Naive thymus-derived CD8-positive, alpha-beta T cell (primary cell): ENCODE measurements around the gene GDPD3. TPM values are rescaled to one million over a fixed set of nuclear protein-coding genes. Genes with fewer than 3 reads are reported as not detected.
A peak's percentile ranks its signal among the peaks of the same experiment; 100 is the strongest.
"Not testable (repeated sequence)": the region's sequence is repeated elsewhere in the genome, so short reads cannot be mapped to it uniquely, and the experiment has no call there.

ENCODE experiments used
- ATAC-seq, 2 donors: fragments of 150-1000 bp; cut with Tn5 transposase in 1 of 2; sonication (Bioruptor Pico), chemical (Tn5 transposase) in 1 of 2; 1 replicate in 1 of 2; 2 replicates in 1 of 2; pipeline ENCODE4 v1.10.0; 2021; ENCODE audit warnings: mild to moderate bottlenecking in 2 of 2, moderate library complexity in 2 of 2
- POLR2A ChIA-PET: fragments of 350-600 bp; sonication (Branson Sonifier 250); formaldehyde crosslinking; loops from one replicate; lab custom pipeline; 2021; ENCODE audit warnings: antibody characterized with exemption; lab: Charles Lee
- DNase-seq, 10 donors: peaks; one replicate each; pipeline versions ENCODE4 v3.0.0 to v3.0.0-alpha.2; 2020 to 2022
- H3K27ac Mint-ChIP-seq, 10 donors: one replicate each; pipeline ENCODE4 v1.8.0; 2020 to 2022; ENCODE audit warnings: mild to moderate bottlenecking in 10 of 10, mixed read lengths in 10 of 10, moderate library complexity in 4 of 10, inconsistent platforms in 1 of 10
- H3K27me3 Mint-ChIP-seq, 5 donors: one replicate each; pipeline ENCODE4 v1.8.0; 2021 to 2022; ENCODE audit warnings: mixed read lengths in 5 of 5
- H3K36me3 Mint-ChIP-seq, 3 donors: one replicate each; pipeline ENCODE4 v1.8.0; 2020 to 2022; ENCODE audit warnings: mixed read lengths in 3 of 3, mild to moderate bottlenecking in 2 of 3, inconsistent platforms in 1 of 3
- H3K4me1 Mint-ChIP-seq, 4 donors: one replicate each; pipeline ENCODE4 v1.8.0; 2021 to 2022; ENCODE audit warnings: mixed read lengths in 4 of 4
- H3K4me3 Mint-ChIP-seq, 10 donors: one replicate each; pipeline ENCODE4 v1.8.0; 2020 to 2022; ENCODE audit warnings: mild to moderate bottlenecking in 10 of 10, mixed read lengths in 10 of 10, moderate library complexity in 6 of 10, inconsistent platforms in 1 of 10
- H3K9me3 Mint-ChIP-seq, 9 donors: one replicate each; pipeline ENCODE4 v1.8.0; 2020 to 2022; ENCODE audit warnings: mixed read lengths in 9 of 9, mild to moderate bottlenecking in 3 of 9, inconsistent platforms in 1 of 9, moderate library complexity in 1 of 9
- polyA plus RNA-seq, 3 donors: library from polyadenylated mRNA; unstranded; fragments of 300-500 nt; fragmentation: Illumina TruSeq; gene quantifications; one replicate each; pipeline ENCODE4 v1.2.3, GENCODE V29; 2021
- total RNA-seq, 8 experiments: library from RNA in 2 of 8; stranded (reverse) in 2 of 8; gene quantifications; one replicate each; pipeline ENCODE4 v1.2.3 and lab custom pipeline; 2021 to 2026

GDPD3 gene
- total and polyA plus RNA-seq, 5 experiments from 2014 or later, result 0.18 to 25.0 (median 19.8) TPM; not detected in 2

GRCh38 chr16:30142672-30143346, 29.5 kb upstream of the GDPD3 start:
- ATAC-seq, result peak; percentile 68 to 75
- Mint-ChIP-seq H3K27me3 (no peaks in the 10 kb centered on the region), H3K4me1 (peaks cover 13 to 33% (median 21%) of the 10 kb centered on the region in 4 donors), H3K36me3 (no peaks in the 10 kb centered on the region), H3K9me3 (no peaks in the 10 kb centered on the region), H3K27ac (peak overlapping the region in 9 of 10 donors; percentile 19 to 82 (median 60)), H3K4me3 (peak overlapping the region in 4 of 10 donors; percentile 2 to 72 (median 28))
- DNase-seq, result peak in 5 of 10 donors; percentile 4 to 52 (median 40)
- POLR2A ChIA-PET, result interaction anchor here (0.6 to 2.1 kb wide), 9 partner anchors 8 to 265 kb away, joined by 3 to 50 read pairs (median 5); partner anchors contain the start of genes ALDOA, CORO1A, TBX6 and ZNF771

- DNase-seq (no peak), ATAC-seq (no peak)
- POLR2A ChIA-PET, result interaction anchor here (0.6 to 2.1 kb wide), 4 partner anchors 12 to 734 kb away, joined by 3 to 50 read pairs (median 6); partner anchors contain the start of gene CORO1A
- no peaks in the 10 kb centered on the region for H3K27me3 Mint-ChIP-seq
- no peak overlapping the region for H3K4me3 Mint-ChIP-seq
- no peaks in the 10 kb centered on the region for H3K9me3 Mint-ChIP-seq
- no peaks in the 10 kb centered on the region for H3K36me3 Mint-ChIP-seq
- H3K27ac Mint-ChIP-seq, result peak overlapping the region in 5 of 10 donors; percentile 43 to 81 (median 57)
- peaks cover 13 to 33% (median 24%) of the 10 kb centered on the region in 4 donors for H3K4me1 Mint-ChIP-seq
Observed at GRCh38 chr16:30141750-30142149, 28.4 kb upstream of the GDPD3 start.

GRCh38 chr16:30139583-30140481, 26.5 kb upstream of the GDPD3 start:
- POLR2A ChIA-PET, result interaction anchor here (0.6 to 4.5 kb wide), 12 partner anchors 16 to 274 kb away, joined by 3 to 26 read pairs (median 5); partner anchors contain the start of genes ALDOA, CD2BP2, CORO1A and MAPK3
- Mint-ChIP-seq H3K27me3 (no peaks in the 10 kb centered on the region), H3K36me3 (no peaks in the 10 kb centered on the region), H3K4me3 (peak overlapping the region in 9 of 10 donors; percentile 8 to 69 (median 45)), H3K27ac (peak overlapping the region; percentile 7 to 93 (median 74)), H3K9me3 (no peaks in the 10 kb centered on the region), H3K4me1 (peaks cover 10 to 29% (median 24%) of the 10 kb centered on the region in 4 donors)
- DNase-seq, result no peak
- ATAC-seq, result peak; percentile 42 to 67

- Mint-ChIP-seq H3K27ac (no peak overlapping the region), H3K36me3 (no peaks in the 10 kb centered on the region), H3K4me1 (peaks cover 6 to 23% (median 17%) of the 10 kb centered on the region in 4 donors), H3K27me3 (no peaks in the 10 kb centered on the region), H3K4me3 (no peak overlapping the region), H3K9me3 (peaks cover 0 to under 1% (median 0%) of the 10 kb centered on the region in 9 donors)
- DNase-seq, result no peak
- no peak for ATAC-seq
- POLR2A ChIA-PET, result interaction anchor here (0.6 to 4.5 kb wide), 5 partner anchors 14 to 271 kb away, joined by 3 to 26 read pairs (median 5); partner anchors contain the start of genes CORO1A and MAPK3
Observed at GRCh38 chr16:30137897-30138296, 24.6 kb upstream of the GDPD3 start.

GRCh38 chr16:30136971-30137605, 23.8 kb upstream of the GDPD3 start:
- ATAC-seq, result no peak
- peak overlapping the region in 1 of 10 donors; percentile 0 for H3K27ac Mint-ChIP-seq
- H3K4me3 Mint-ChIP-seq, result no peak overlapping the region
- H3K9me3 Mint-ChIP-seq, result peaks cover 0 to 2% (median 0%) of the 10 kb centered on the region in 9 donors
- H3K36me3 Mint-ChIP-seq, result no peaks in the 10 kb centered on the region
- no peaks in the 10 kb centered on the region for H3K27me3 Mint-ChIP-seq
- peaks cover 6 to 19% (median 15%) of the 10 kb centered on the region in 4 donors for H3K4me1 Mint-ChIP-seq
- POLR2A ChIA-PET, result interaction anchor here (0.5 to 4.5 kb wide), 6 partner anchors 14 to 383 kb away, joined by 3 to 26 read pairs (median 5); partner anchors contain the start of genes CORO1A and MAPK3
- DNase-seq, result no peak

- Mint-ChIP-seq H3K9me3 (peaks cover 0 to 8% (median 0%) of the 10 kb centered on the region in 9 donors), H3K36me3 (no peaks in the 10 kb centered on the region), H3K27ac (no peak overlapping the region), H3K27me3 (no peaks in the 10 kb centered on the region), H3K4me3 (no peak overlapping the region), H3K4me1 (peaks cover 0 to 10% (median 4%) of the 10 kb centered on the region in 4 donors)
- DNase-seq (no peak), ATAC-seq (no peak)
- POLR2A ChIA-PET, result no interaction called here
Observed at GRCh38 chr16:30132591-30132990, 19.3 kb upstream of the GDPD3 start.

- peaks cover 0 to 9% (median 3%) of the 10 kb centered on the region in 4 donors for H3K4me1 Mint-ChIP-seq
- DNase-seq (no peak), ATAC-seq (no peak)
- H3K27me3 Mint-ChIP-seq, result no peaks in the 10 kb centered on the region
- no peaks in the 10 kb centered on the region for H3K36me3 Mint-ChIP-seq
- H3K4me3 Mint-ChIP-seq, result peak overlapping the region in 1 of 10 donors; percentile 10
- peak overlapping the region in 3 of 10 donors; percentile 29 to 75 (median 46) for H3K27ac Mint-ChIP-seq
- POLR2A ChIA-PET, result interaction anchor here (1.0 to 4.2 kb wide), 2 partner anchors 9 to 54 kb away, joined by 3 to 22 read pairs; partner anchors contain the start of gene MAPK3
- H3K9me3 Mint-ChIP-seq, result peaks cover 0 to 8% (median 0%) of the 10 kb centered on the region in 9 donors
Observed at GRCh38 chr16:30131869-30132475, 18.6 kb upstream of the GDPD3 start.

GRCh38 chr16:30127993-30128392, 14.7 kb upstream of the GDPD3 start:
- Mint-ChIP-seq H3K9me3 (peaks cover 0 to 8% (median 0%) of the 10 kb centered on the region in 9 donors), H3K36me3 (no peaks in the 10 kb centered on the region), H3K27me3 (no peaks in the 10 kb centered on the region), H3K4me1 (peaks cover 0 to 11% (median 4%) of the 10 kb centered on the region in 4 donors), H3K4me3 (no peak overlapping the region), H3K27ac (no peak overlapping the region)
- ATAC-seq (no peak), DNase-seq (no peak)
- POLR2A ChIA-PET, result interaction anchor here (2.1 to 4.2 kb wide), 2 partner anchors 56 to 58 kb away, joined by 8 to 22 read pairs; partner anchors contain the start of gene CORO1A

GRCh38 chr16:30125690-30126089, 12.4 kb upstream of the GDPD3 start:
- ATAC-seq, H3K9me3 Mint-ChIP-seq, DNase-seq, H3K27me3 Mint-ChIP-seq, H3K36me3 Mint-ChIP-seq: not testable (repeated sequence)
- Mint-ChIP-seq H3K4me1 (peaks cover 1 to 20% (median 18%) of the 10 kb centered on the region in 4 donors), H3K4me3 (peak overlapping the region in 1 of 10 donors; percentile 14), H3K27ac (peak overlapping the region in 1 of 10 donors; percentile 57)
- POLR2A ChIA-PET, result interaction anchor here (0.6 to 1.3 kb wide), 2 partner anchors 51 to 60 kb away, joined by 3 to 5 read pairs; partner anchors contain the start of gene ALDOA

GRCh38 chr16:30124985-30125379, 11.6 kb upstream of the GDPD3 start:
- POLR2A ChIA-PET, result interaction anchor here (0.6 to 2.5 kb wide), 3 partner anchors 12 to 60 kb away, joined by 5 to 42 read pairs (median 8); partner anchors contain the start of genes CORO1A and GDPD3
- H3K27ac Mint-ChIP-seq, result no peak overlapping the region
- ATAC-seq, result no peak

GRCh38 chr16:30122604-30123160, 9.3 kb upstream of the GDPD3 start:
- peaks cover 12 to 33% (median 32%) of the 10 kb centered on the region in 4 donors for H3K4me1 Mint-ChIP-seq
- no peaks in the 10 kb centered on the region for H3K9me3 Mint-ChIP-seq
- peak overlapping the region; percentile 80 to 92 (median 86) for H3K4me3 Mint-ChIP-seq
- DNase-seq (peak in 4 of 10 donors; percentile 14 to 20 (median 17)), ATAC-seq (peak; percentile 41)
- H3K36me3 Mint-ChIP-seq, result peaks cover 0 to 12% (median 0%) of the 10 kb centered on the region in 3 donors
- no peaks in the 10 kb centered on the region for H3K27me3 Mint-ChIP-seq
- H3K27ac Mint-ChIP-seq, result peak overlapping the region; percentile 73 to 96 (median 83)
- POLR2A ChIA-PET, result interaction anchor here (0.9 to 5.5 kb wide), 11 partner anchors 9 to 264 kb away, joined by 3 to 52 read pairs (median 8); partner anchors contain the start of genes ALDOA, CORO1A, GDPD3 and TBX6

More at GRCh38 chr16:30124985-30125379, 11.6 kb upstream of the GDPD3 start:
- no peaks in the 10 kb centered on the region for H3K36me3 Mint-ChIP-seq
- no peak for DNase-seq
- H3K4me3 Mint-ChIP-seq, result peak overlapping the region in 1 of 10 donors; percentile 38
- no peaks in the 10 kb centered on the region for H3K27me3 Mint-ChIP-seq
- H3K4me1 Mint-ChIP-seq, result peaks cover 5 to 24% (median 24%) of the 10 kb centered on the region in 4 donors
- H3K9me3 Mint-ChIP-seq, result no peaks in the 10 kb centered on the region
